NCI-H128 (cell line): ENCODE data around the gene TRIM62.

ENCODE experiments used
- DNase-seq: peaks from one replicate; lab custom pipeline; 2025; ENCODE audit not compliant: unreplicated experiment; lab: John Stamatoyannopoulos, UW

The TRIM62 gene

GRCh38 chr1:33181921-33182341 lies at the start of gene TRIM62:
TSS of gene TRIM62 (minus strand) at chr1:33182043. CDS start at chr1:33181432, 611 bp downstream.
- DNase-seq = peak; percentile 86

- DNase-seq = no peak
These were observed 49.3 kb upstream of the TRIM62 start for GRCh38 chr1:33231166-33231565.

GRCh38 chr1:33228935-33229487 lies 47.2 kb upstream of the TRIM62 start:
- DNase-seq = no peak

GRCh38 chr1:33225586-33225985 lies 43.7 kb upstream of the TRIM62 start:
- DNase-seq = no peak

GRCh38 chr1:33224166-33224707 lies 42.4 kb upstream of the TRIM62 start:
- DNase-seq = no peak

- DNase-seq = no peak
These were observed 40.5 kb upstream of the TRIM62 start for GRCh38 chr1:33222381-33222780.

- no peak for DNase-seq
These were observed 39.5 kb upstream of the TRIM62 start for GRCh38 chr1:33221385-33221758.

- no peak for DNase-seq
These were observed 39.0 kb upstream of the TRIM62 start for GRCh38 chr1:33220676-33221384.

GRCh38 chr1:33219886-33220661 lies 38.2 kb upstream of the TRIM62 start:
- no peak for DNase-seq

- no peak for DNase-seq
These were observed 30.1 kb upstream of the TRIM62 start for GRCh38 chr1:33211972-33212371.

- no peak for DNase-seq
These were observed 24.5 kb upstream of the TRIM62 start for GRCh38 chr1:33206340-33206739.

GRCh38 chr1:33195556-33195955 lies 13.7 kb upstream of the TRIM62 start:
- no peak for DNase-seq

- no peak for DNase-seq
These were observed 10.0 kb upstream of the TRIM62 start for GRCh38 chr1:33191731-33192275.

- no peak for DNase-seq
These were observed 8.9 kb upstream of the TRIM62 start for GRCh38 chr1:33190701-33191100.

- no peak for DNase-seq
These were observed 6.9 kb upstream of the TRIM62 start for GRCh38 chr1:33188572-33189275.

GRCh38 chr1:33186936-33187335 lies 5.1 kb upstream of the TRIM62 start:
- no peak for DNase-seq

- no peak for DNase-seq
These were observed 3.7 kb upstream of the TRIM62 start for GRCh38 chr1:33185541-33185940.

GRCh38 chr1:33183306-33183705 lies 1.5 kb upstream of the TRIM62 start:
- DNase-seq = no peak

GRCh38 chr1:33182896-33183295 lies 1.1 kb upstream of the TRIM62 start:
- DNase-seq = no peak

- DNase-seq = peak; percentile 29
These were observed 578 bp upstream of the TRIM62 start for GRCh38 chr1:33182401-33182841.
